Adrenal gland (tissue), 5 donors: ENCODE results near the gene WDFY4.

Experiments used
- CTCF ChIP-seq, 6 experiments: fragments of 450-650 bp in 4 of 6; fragments of 200-600 bp in 2 of 6; sonication (generic) in 1 of 6; IDR thresholded peaks; 1 replicate in 5 of 6; 2 replicates in 1 of 6; pipeline versions ENCODE4 v1.5.1 to v1.8.0; 2016 to 2021; ENCODE audit warnings: antibody characterized with exemption in 6 of 6, mild to moderate bottlenecking in 2 of 6, moderate library complexity in 1 of 6
- POLR2A ChIP-seq, 2 donors: fragments of 450-650 bp; IDR thresholded peaks; one replicate each; pipeline ENCODE4 v1.6.1; 2017; ENCODE audit warnings: antibody characterized with exemption in 2 of 2, mild to moderate bottlenecking in 2 of 2, moderate library complexity in 1 of 2
- donor health status: DM: no; HTN: no; CAD: no.

GRCh38 chr10:48794074-48794473 lies 109.4 kb downstream of the WDFY4 start:
- TF ChIP-seq CTCF (IDR thresholded peaks at IDR 0.05) = no peak
- TF ChIP-seq POLR2A (IDR thresholded peaks at IDR 0.05) = no peak
